Measurements from ENCODE around the gene SUCLG2.
"Not testable (repeated sequence)": the region's sequence is repeated elsewhere in the genome, so short reads cannot be mapped to it uniquely, and the experiment has no call there.

SUCLG2 gene

GRCh38 chr3:67561667-67562394 lies 92.6 kb downstream of the SUCLG2 start:
- no peaks in the 10 kb centered on the region for H3K4me1 ChIP-seq (ENCODE audit: control insufficient read depth, insufficient read depth, low read length)
- H3K27ac ChIP-seq (ENCODE audit: low read length): no peak overlapping the region
- no peak overlapping the region for H3K9ac ChIP-seq (ENCODE audit: low read length in 2 of 2)
- H3K4me3 ChIP-seq (ENCODE audit: low read length in 2 of 2): no peak overlapping the region
- no peaks in the 10 kb centered on the region for H3K27me3 ChIP-seq (ENCODE audit: control insufficient read depth in 1 of 2, insufficient read depth in 2 of 2, low read length in 2 of 2)
- H3K9me3 ChIP-seq (ENCODE audit: control insufficient read depth in 2 of 2, low read length in 2 of 2): no peaks in the 10 kb centered on the region
- H3K36me3 ChIP-seq (ENCODE audit: control insufficient read depth in 2 of 2, insufficient read depth in 2 of 2, low read length in 2 of 2): peaks cover 0 to 2% of the 10 kb centered on the region in 2 donors

GRCh38 chr3:67561266-67561665 lies 93.1 kb downstream of the SUCLG2 start:
- no peak overlapping the region for H3K4me3 ChIP-seq (ENCODE audit: low read length in 2 of 2)
- peaks cover 0 to 2% of the 10 kb centered on the region in 2 donors for H3K36me3 ChIP-seq (ENCODE audit: control insufficient read depth in 2 of 2, insufficient read depth in 2 of 2, low read length in 2 of 2)
- H3K9me3 ChIP-seq (ENCODE audit: control insufficient read depth in 2 of 2, low read length in 2 of 2): no peaks in the 10 kb centered on the region
- H3K9ac ChIP-seq (ENCODE audit: low read length in 2 of 2): no peak overlapping the region
- no peaks in the 10 kb centered on the region for H3K27me3 ChIP-seq (ENCODE audit: control insufficient read depth in 1 of 2, insufficient read depth in 2 of 2, low read length in 2 of 2)
- H3K4me1 ChIP-seq (ENCODE audit: control insufficient read depth, insufficient read depth, low read length): no peaks in the 10 kb centered on the region
- H3K27ac ChIP-seq (ENCODE audit: low read length): no peak overlapping the region

- no peak overlapping the region for H3K4me3 ChIP-seq (ENCODE audit: low read length in 2 of 2)
- H3K36me3 ChIP-seq (ENCODE audit: control insufficient read depth in 2 of 2, insufficient read depth in 2 of 2, low read length in 2 of 2): peaks cover 0 to 2% of the 10 kb centered on the region in 2 donors
Observed at GRCh38 chr3:67559029-67559605, 95.3 kb downstream of the SUCLG2 start.

GRCh38 chr3:67558426-67558825 lies 96.0 kb downstream of the SUCLG2 start:
- no peak overlapping the region for H3K9ac ChIP-seq (ENCODE audit: low read length in 2 of 2)
- H3K9me3 ChIP-seq (ENCODE audit: control insufficient read depth in 2 of 2, low read length in 2 of 2): no peaks in the 10 kb centered on the region
- H3K36me3 ChIP-seq (ENCODE audit: control insufficient read depth in 2 of 2, insufficient read depth in 2 of 2, low read length in 2 of 2): peaks cover 0 to 2% of the 10 kb centered on the region in 2 donors
- no peaks in the 10 kb centered on the region for H3K4me1 ChIP-seq (ENCODE audit: control insufficient read depth, insufficient read depth, low read length)
- H3K4me3 ChIP-seq (ENCODE audit: low read length in 2 of 2): no peak overlapping the region
- no peak overlapping the region for H3K27ac ChIP-seq (ENCODE audit: low read length)
- H3K27me3 ChIP-seq (ENCODE audit: control insufficient read depth in 1 of 2, insufficient read depth in 2 of 2, low read length in 2 of 2): no peaks in the 10 kb centered on the region

More at GRCh38 chr3:67559029-67559605, 95.3 kb downstream of the SUCLG2 start:
- H3K9me3 ChIP-seq (ENCODE audit: control insufficient read depth in 2 of 2, low read length in 2 of 2): no peaks in the 10 kb centered on the region
- H3K27me3 ChIP-seq (ENCODE audit: control insufficient read depth in 1 of 2, insufficient read depth in 2 of 2, low read length in 2 of 2): no peaks in the 10 kb centered on the region
- no peaks in the 10 kb centered on the region for H3K4me1 ChIP-seq (ENCODE audit: control insufficient read depth, insufficient read depth, low read length)
- no peak overlapping the region for H3K27ac ChIP-seq (ENCODE audit: low read length)
- no peak overlapping the region for H3K9ac ChIP-seq (ENCODE audit: low read length in 2 of 2)

- Histone ChIP-seq H3K4me3 (ENCODE audit: low read length in 2 of 2) (no peak overlapping the region), H3K9me3 (ENCODE audit: control insufficient read depth in 2 of 2, low read length in 2 of 2) (no peaks in the 10 kb centered on the region), H3K4me1 (ENCODE audit: control insufficient read depth, insufficient read depth, low read length) (no peaks in the 10 kb centered on the region), H3K36me3 (ENCODE audit: control insufficient read depth in 2 of 2, insufficient read depth in 2 of 2, low read length in 2 of 2) (peaks cover 0 to 2% of the 10 kb centered on the region in 2 donors), H3K27ac (ENCODE audit: low read length) (no peak overlapping the region), H3K9ac (ENCODE audit: low read length in 2 of 2) (no peak overlapping the region), H3K27me3 (ENCODE audit: control insufficient read depth in 1 of 2, insufficient read depth in 2 of 2, low read length in 2 of 2) (no peaks in the 10 kb centered on the region)
Observed at GRCh38 chr3:67557848-67558355, 96.5 kb downstream of the SUCLG2 start.

GRCh38 chr3:67551361-67552016 lies 102.9 kb downstream of the SUCLG2 start:
- Histone ChIP-seq H3K9ac (ENCODE audit: low read length in 2 of 2) (no peak overlapping the region), H3K4me1 (ENCODE audit: control insufficient read depth, insufficient read depth, low read length) (no peaks in the 10 kb centered on the region), H3K36me3 (ENCODE audit: control insufficient read depth in 2 of 2, insufficient read depth in 2 of 2, low read length in 2 of 2) (no peaks in the 10 kb centered on the region), H3K27ac (ENCODE audit: low read length) (no peak overlapping the region), H3K4me3 (ENCODE audit: low read length in 2 of 2) (no peak overlapping the region), H3K9me3 (ENCODE audit: control insufficient read depth in 2 of 2, low read length in 2 of 2) (no peaks in the 10 kb centered on the region), H3K27me3 (ENCODE audit: control insufficient read depth in 1 of 2, insufficient read depth in 2 of 2, low read length in 2 of 2) (no peaks in the 10 kb centered on the region)

GRCh38 chr3:67550541-67550940 lies 103.9 kb downstream of the SUCLG2 start:
- H3K27ac ChIP-seq (ENCODE audit: low read length): no peak overlapping the region
- no peaks in the 10 kb centered on the region for H3K4me1 ChIP-seq (ENCODE audit: control insufficient read depth, insufficient read depth, low read length)
- no peaks in the 10 kb centered on the region for H3K9me3 ChIP-seq (ENCODE audit: control insufficient read depth in 2 of 2, low read length in 2 of 2)
- H3K9ac ChIP-seq (ENCODE audit: low read length in 2 of 2): no peak overlapping the region
- H3K36me3 ChIP-seq (ENCODE audit: control insufficient read depth in 2 of 2, insufficient read depth in 2 of 2, low read length in 2 of 2): no peaks in the 10 kb centered on the region
- no peaks in the 10 kb centered on the region for H3K27me3 ChIP-seq (ENCODE audit: control insufficient read depth in 1 of 2, insufficient read depth in 2 of 2, low read length in 2 of 2)
- no peak overlapping the region for H3K4me3 ChIP-seq (ENCODE audit: low read length in 2 of 2)

GRCh38 chr3:67542502-67543250 lies 111.7 kb downstream of the SUCLG2 start:
- not testable (repeated sequence) for H3K36me3 ChIP-seq (ENCODE audit: control insufficient read depth in 2 of 2, insufficient read depth in 2 of 2, low read length in 2 of 2); H3K27ac ChIP-seq (ENCODE audit: low read length); H3K27me3 ChIP-seq (ENCODE audit: control insufficient read depth in 1 of 2, insufficient read depth in 2 of 2, low read length in 2 of 2); H3K9ac ChIP-seq (ENCODE audit: low read length in 2 of 2); H3K4me3 ChIP-seq (ENCODE audit: low read length in 2 of 2); H3K4me1 ChIP-seq (ENCODE audit: control insufficient read depth, insufficient read depth, low read length); H3K9me3 ChIP-seq (ENCODE audit: control insufficient read depth in 2 of 2, low read length in 2 of 2)

- no peak overlapping the region for H3K4me3 ChIP-seq (ENCODE audit: low read length in 2 of 2)
- no peaks in the 10 kb centered on the region for H3K36me3 ChIP-seq (ENCODE audit: control insufficient read depth in 2 of 2, insufficient read depth in 2 of 2, low read length in 2 of 2)
- no peaks in the 10 kb centered on the region for H3K27me3 ChIP-seq (ENCODE audit: control insufficient read depth in 1 of 2, insufficient read depth in 2 of 2, low read length in 2 of 2)
- no peaks in the 10 kb centered on the region for H3K9me3 ChIP-seq (ENCODE audit: control insufficient read depth in 2 of 2, low read length in 2 of 2)
- no peak overlapping the region for H3K27ac ChIP-seq (ENCODE audit: low read length)
- H3K9ac ChIP-seq (ENCODE audit: low read length in 2 of 2): no peak overlapping the region
- H3K4me1 ChIP-seq (ENCODE audit: control insufficient read depth, insufficient read depth, low read length): no peaks in the 10 kb centered on the region
Observed at GRCh38 chr3:67540198-67540894, 114.1 kb downstream of the SUCLG2 start.

- H3K9ac ChIP-seq (ENCODE audit: low read length in 2 of 2); H3K36me3 ChIP-seq (ENCODE audit: control insufficient read depth in 2 of 2, insufficient read depth in 2 of 2, low read length in 2 of 2); H3K27ac ChIP-seq (ENCODE audit: low read length); H3K27me3 ChIP-seq (ENCODE audit: control insufficient read depth in 1 of 2, insufficient read depth in 2 of 2, low read length in 2 of 2); H3K9me3 ChIP-seq (ENCODE audit: control insufficient read depth in 2 of 2, low read length in 2 of 2); H3K4me3 ChIP-seq (ENCODE audit: low read length in 2 of 2); H3K4me1 ChIP-seq (ENCODE audit: control insufficient read depth, insufficient read depth, low read length): not testable (repeated sequence)
Observed at GRCh38 chr3:67537203-67537602, 117.2 kb downstream of the SUCLG2 start.
